ENCODE results near the gene BTBD9.

BTBD9 gene

GRCh38 chr6:38555606-38556005, 84.1 kb downstream of the BTBD9 start:
- no peak overlapping the region for H3K4me2 ChIP-seq (ENCODE audit: low read length)
- no peak for DNase-seq
- no peak overlapping the region for H2BK5ac ChIP-seq (ENCODE audit: low read length)
- no peaks in the 10 kb centered on the region for H3K4me1 ChIP-seq (ENCODE audit: control insufficient read depth, low read depth, low read length)
- H3K23ac ChIP-seq (ENCODE audit: low read length), result no peak overlapping the region
- no peak overlapping the region for H3K18ac ChIP-seq (ENCODE audit: low read length)
- no peak overlapping the region for H2BK120ac ChIP-seq (ENCODE audit: low read depth, low read length)
- no peak overlapping the region for H3K9ac ChIP-seq (ENCODE audit: low read length)
- no peaks in the 10 kb centered on the region for H3K79me2 ChIP-seq (ENCODE audit: control insufficient read depth, insufficient read depth, low read length)
- H3K4ac ChIP-seq (ENCODE audit: low read depth, low read length), result no peak overlapping the region
- no peaks in the 10 kb centered on the region for H3K79me1 ChIP-seq (ENCODE audit: low read length)
- no peak overlapping the region for H2AK5ac ChIP-seq (ENCODE audit: low read length)
- H3K27ac ChIP-seq (ENCODE audit: low read depth, low read length), result no peak overlapping the region
- H3K56ac ChIP-seq (ENCODE audit: low read length), result no peak overlapping the region
- H3K27me3 ChIP-seq (ENCODE audit: insufficient read depth, low read length, poor library complexity), result no peaks in the 10 kb centered on the region
- no peak overlapping the region for H4K8ac ChIP-seq (ENCODE audit: low read depth, low read length)
- H3K4me3 ChIP-seq (ENCODE audit: low read length), result no peak overlapping the region
- no peaks in the 10 kb centered on the region for H3K36me3 ChIP-seq (ENCODE audit: control insufficient read depth, insufficient read depth, low read length)
- H2BK15ac ChIP-seq (replicated peaks; ENCODE audit: low read depth), result no peak overlapping the region
- WGBS (ENCODE audit: extremely low coverage, insufficient coverage, low lambda C conversion rate), result no CpG with 5 or more reads among the region's 3 CpGs
- H4K5ac ChIP-seq (ENCODE audit: low read length), result no peak overlapping the region

GRCh38 chr6:38554700-38555413, 84.9 kb downstream of the BTBD9 start:
- H3K79me1 ChIP-seq (ENCODE audit: low read length), result no peaks in the 10 kb centered on the region
- no peak overlapping the region for H3K23ac ChIP-seq (ENCODE audit: low read length)
- H3K56ac ChIP-seq (ENCODE audit: low read length), result no peak overlapping the region
- no peak overlapping the region for H3K4me2 ChIP-seq (ENCODE audit: low read length)
- no peaks in the 10 kb centered on the region for H3K36me3 ChIP-seq (ENCODE audit: control insufficient read depth, insufficient read depth, low read length)
- H2BK120ac ChIP-seq (ENCODE audit: low read depth, low read length), result no peak overlapping the region
- H3K4ac ChIP-seq (ENCODE audit: low read depth, low read length), result no peak overlapping the region
- H3K9ac ChIP-seq (ENCODE audit: low read length), result no peak overlapping the region
- H2BK5ac ChIP-seq (ENCODE audit: low read length), result no peak overlapping the region
- H3K27me3 ChIP-seq (ENCODE audit: insufficient read depth, low read length, poor library complexity), result no peaks in the 10 kb centered on the region
- no peaks in the 10 kb centered on the region for H3K4me1 ChIP-seq (ENCODE audit: control insufficient read depth, low read depth, low read length)
- no peak for DNase-seq
- no CpG with 5 or more reads among the region's 4 CpGs for WGBS (ENCODE audit: extremely low coverage, insufficient coverage, low lambda C conversion rate)
- H3K27ac ChIP-seq (ENCODE audit: low read depth, low read length), result no peak overlapping the region
- H3K18ac ChIP-seq (ENCODE audit: low read length), result no peak overlapping the region
- H4K8ac ChIP-seq (ENCODE audit: low read depth, low read length), result no peak overlapping the region
- no peaks in the 10 kb centered on the region for H3K79me2 ChIP-seq (ENCODE audit: control insufficient read depth, insufficient read depth, low read length)
- H2BK15ac ChIP-seq (replicated peaks; ENCODE audit: low read depth), result no peak overlapping the region
- H2AK5ac ChIP-seq (ENCODE audit: low read length), result no peak overlapping the region
- no peak overlapping the region for H4K5ac ChIP-seq (ENCODE audit: low read length)
- H3K4me3 ChIP-seq (ENCODE audit: low read length), result no peak overlapping the region

GRCh38 chr6:38554014-38554413, 85.7 kb downstream of the BTBD9 start:
- Histone ChIP-seq H2BK5ac (ENCODE audit: low read length) (no peak overlapping the region), H3K4me1 (ENCODE audit: control insufficient read depth, low read depth, low read length) (no peaks in the 10 kb centered on the region), H4K8ac (ENCODE audit: low read depth, low read length) (no peak overlapping the region), H2AK5ac (ENCODE audit: low read length) (no peak overlapping the region), H3K56ac (ENCODE audit: low read length) (no peak overlapping the region), H3K4me2 (ENCODE audit: low read length) (no peak overlapping the region), H3K36me3 (ENCODE audit: control insufficient read depth, insufficient read depth, low read length) (no peaks in the 10 kb centered on the region), H3K79me1 (ENCODE audit: low read length) (no peaks in the 10 kb centered on the region), H3K23ac (ENCODE audit: low read length) (no peak overlapping the region), H4K5ac (ENCODE audit: low read length) (no peak overlapping the region), H3K9ac (ENCODE audit: low read length) (no peak overlapping the region), H3K79me2 (ENCODE audit: control insufficient read depth, insufficient read depth, low read length) (no peaks in the 10 kb centered on the region), H3K27ac (ENCODE audit: low read depth, low read length) (no peak overlapping the region), H3K18ac (ENCODE audit: low read length) (no peak overlapping the region), H2BK15ac (replicated peaks; ENCODE audit: low read depth) (no peak overlapping the region), H2BK120ac (ENCODE audit: low read depth, low read length) (no peak overlapping the region), H3K4ac (ENCODE audit: low read depth, low read length) (no peak overlapping the region), H3K4me3 (ENCODE audit: low read length) (no peak overlapping the region), H3K27me3 (ENCODE audit: insufficient read depth, low read length, poor library complexity) (no peaks in the 10 kb centered on the region)
- DNase-seq, result no peak

DNA sequence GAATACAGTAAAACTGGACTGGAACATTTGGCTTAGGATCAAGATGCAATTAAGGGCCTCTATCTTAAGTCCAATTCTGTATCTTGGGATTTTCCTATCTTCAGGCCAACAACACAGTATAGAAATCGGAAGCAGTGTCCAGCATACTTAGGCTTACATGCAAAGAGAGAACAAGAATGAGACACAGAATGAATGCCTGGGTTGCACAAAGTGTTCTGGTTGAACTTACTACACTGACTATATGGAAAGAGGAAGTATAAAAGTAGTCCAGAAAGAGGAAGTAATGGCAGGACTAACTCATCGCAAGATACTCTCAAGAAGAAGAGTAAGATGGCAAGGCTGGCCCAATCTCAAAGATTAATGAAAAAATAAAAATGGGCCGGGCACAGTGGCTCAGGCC, 87.6 kb downstream of the BTBD9 start:
- H2AK5ac ChIP-seq (ENCODE audit: low read length), result no peak overlapping the region
- H3K9ac ChIP-seq (ENCODE audit: low read length), result no peak overlapping the region
- H3K18ac ChIP-seq (ENCODE audit: low read length), result no peak overlapping the region
- no peak overlapping the region for H2BK15ac ChIP-seq (replicated peaks; ENCODE audit: low read depth)
- H3K79me1 ChIP-seq (ENCODE audit: low read length), result no peaks in the 10 kb centered on the region
- no peak overlapping the region for H4K5ac ChIP-seq (ENCODE audit: low read length)
- no peak overlapping the region for H3K23ac ChIP-seq (ENCODE audit: low read length)
- H3K4me2 ChIP-seq (ENCODE audit: low read length), result no peak overlapping the region
- no peaks in the 10 kb centered on the region for H3K27me3 ChIP-seq (ENCODE audit: insufficient read depth, low read length, poor library complexity)
- H2BK120ac ChIP-seq (ENCODE audit: low read depth, low read length), result no peak overlapping the region
- H3K27ac ChIP-seq (ENCODE audit: low read depth, low read length), result no peak overlapping the region
- WGBS (ENCODE audit: extremely low coverage, insufficient coverage, low lambda C conversion rate), result no CpG with 5 or more reads among the region's 3 CpGs
- H3K4ac ChIP-seq (ENCODE audit: low read depth, low read length), result no peak overlapping the region
- no peak overlapping the region for H3K56ac ChIP-seq (ENCODE audit: low read length)
- H2BK5ac ChIP-seq (ENCODE audit: low read length), result no peak overlapping the region
- H3K36me3 ChIP-seq (ENCODE audit: control insufficient read depth, insufficient read depth, low read length), result no peaks in the 10 kb centered on the region
- H3K4me1 ChIP-seq (ENCODE audit: control insufficient read depth, low read depth, low read length), result no peaks in the 10 kb centered on the region
- no peaks in the 10 kb centered on the region for H3K79me2 ChIP-seq (ENCODE audit: control insufficient read depth, insufficient read depth, low read length)
- H4K8ac ChIP-seq (ENCODE audit: low read depth, low read length), result no peak overlapping the region
- no peak for DNase-seq
- H3K4me3 ChIP-seq (ENCODE audit: low read length), result no peak overlapping the region

DNA sequence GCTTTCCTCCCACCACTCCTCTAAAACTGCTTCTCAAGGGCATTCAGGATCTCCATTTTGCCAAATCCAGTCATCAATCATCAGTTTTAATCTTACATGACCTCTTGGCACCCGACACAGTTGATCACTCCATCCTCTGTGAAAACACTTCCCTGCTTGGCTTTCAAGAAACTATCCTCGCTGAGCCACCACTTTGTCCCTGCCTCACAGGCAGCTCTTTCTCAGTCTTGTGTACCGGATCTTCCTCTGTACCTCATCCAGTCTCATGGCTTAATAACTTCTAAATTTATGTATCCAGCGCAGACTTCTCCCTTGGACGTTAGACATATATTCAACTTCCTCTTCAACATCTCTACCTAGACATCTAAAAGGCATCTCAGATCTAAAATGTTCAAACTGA, 89.9 kb downstream of the BTBD9 start:
- Histone ChIP-seq H3K79me1 (ENCODE audit: low read length) (no peaks in the 10 kb centered on the region), H3K27ac (ENCODE audit: low read depth, low read length) (no peak overlapping the region), H3K4me3 (ENCODE audit: low read length) (no peak overlapping the region), H3K27me3 (ENCODE audit: insufficient read depth, low read length, poor library complexity) (no peaks in the 10 kb centered on the region), H3K36me3 (ENCODE audit: control insufficient read depth, insufficient read depth, low read length) (no peaks in the 10 kb centered on the region), H3K4me2 (ENCODE audit: low read length) (no peak overlapping the region), H3K4ac (ENCODE audit: low read depth, low read length) (no peak overlapping the region), H4K5ac (ENCODE audit: low read length) (no peak overlapping the region), H3K18ac (ENCODE audit: low read length) (no peak overlapping the region), H3K23ac (ENCODE audit: low read length) (no peak overlapping the region), H2BK15ac (replicated peaks; ENCODE audit: low read depth) (no peak overlapping the region), H3K4me1 (ENCODE audit: control insufficient read depth, low read depth, low read length) (no peaks in the 10 kb centered on the region), H2BK120ac (ENCODE audit: low read depth, low read length) (no peak overlapping the region), H2AK5ac (ENCODE audit: low read length) (no peak overlapping the region), H4K8ac (ENCODE audit: low read depth, low read length) (no peak overlapping the region), H2BK5ac (ENCODE audit: low read length) (no peak overlapping the region), H3K9ac (ENCODE audit: low read length) (no peak overlapping the region), H3K56ac (ENCODE audit: low read length) (no peak overlapping the region), H3K79me2 (ENCODE audit: control insufficient read depth, insufficient read depth, low read length) (no peaks in the 10 kb centered on the region)
- WGBS (ENCODE audit: extremely low coverage, insufficient coverage, low lambda C conversion rate), result no CpG with 5 or more reads among the region's 5 CpGs
- no peak for DNase-seq

DNA sequence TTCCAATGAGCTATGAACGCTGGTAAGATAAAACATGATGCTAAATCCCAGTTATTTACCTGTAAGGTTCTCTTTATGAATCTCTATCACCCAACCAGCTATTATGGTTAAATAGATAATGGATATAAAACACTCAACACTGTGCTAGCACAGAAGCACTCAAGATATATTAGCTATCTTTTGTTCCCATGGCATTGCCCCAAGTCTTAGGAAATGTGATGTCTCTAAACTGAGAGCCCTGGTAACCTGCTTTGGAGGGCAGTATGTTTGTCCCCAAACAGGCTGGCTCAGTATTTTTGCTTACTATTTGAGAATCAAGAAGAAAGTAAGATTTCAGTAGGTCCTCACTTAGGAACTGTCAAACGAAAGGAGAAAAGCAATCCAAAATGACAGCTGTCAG, 90.5 kb downstream of the BTBD9 start:
- no peak overlapping the region for H3K56ac ChIP-seq (ENCODE audit: low read length)
- WGBS (ENCODE audit: extremely low coverage, insufficient coverage, low lambda C conversion rate), result no CpG with 5 or more reads among the region's 2 CpGs
- no peak overlapping the region for H2AK5ac ChIP-seq (ENCODE audit: low read length)
- no peak overlapping the region for H3K4ac ChIP-seq (ENCODE audit: low read depth, low read length)
- H4K8ac ChIP-seq (ENCODE audit: low read depth, low read length), result no peak overlapping the region
- H3K79me2 ChIP-seq (ENCODE audit: control insufficient read depth, insufficient read depth, low read length), result no peaks in the 10 kb centered on the region
- no peaks in the 10 kb centered on the region for H3K79me1 ChIP-seq (ENCODE audit: low read length)
- no peak for DNase-seq
- no peak overlapping the region for H4K5ac ChIP-seq (ENCODE audit: low read length)
- H2BK5ac ChIP-seq (ENCODE audit: low read length), result no peak overlapping the region
- H2BK120ac ChIP-seq (ENCODE audit: low read depth, low read length), result no peak overlapping the region
- H2BK15ac ChIP-seq (replicated peaks; ENCODE audit: low read depth), result no peak overlapping the region
- no peak overlapping the region for H3K4me3 ChIP-seq (ENCODE audit: low read length)
- no peak overlapping the region for H3K4me2 ChIP-seq (ENCODE audit: low read length)
- no peaks in the 10 kb centered on the region for H3K27me3 ChIP-seq (ENCODE audit: insufficient read depth, low read length, poor library complexity)
- H3K36me3 ChIP-seq (ENCODE audit: control insufficient read depth, insufficient read depth, low read length), result no peaks in the 10 kb centered on the region
- H3K9ac ChIP-seq (ENCODE audit: low read length), result no peak overlapping the region
- H3K23ac ChIP-seq (ENCODE audit: low read length), result no peak overlapping the region
- no peaks in the 10 kb centered on the region for H3K4me1 ChIP-seq (ENCODE audit: control insufficient read depth, low read depth, low read length)
- H3K18ac ChIP-seq (ENCODE audit: low read length), result no peak overlapping the region
- H3K27ac ChIP-seq (ENCODE audit: low read depth, low read length), result no peak overlapping the region
